Peyer's patch (tissue), 4 donors: Measurements from ENCODE around the gene DVL2. TPM values are rescaled to one million over a fixed set of nuclear protein-coding genes. Genes with fewer than 3 reads are reported as not detected.

Experiments used
- DNase-seq, 3 donors: peaks; one replicate each; pipeline ENCODE4 v3.0.0-alpha.2; 2017 to 2019
- H3K27ac ChIP-seq, 4 donors: fragments of 200-600 bp; sonication (generic); one replicate each; pipeline ENCODE4 v1.5.1; 2016 to 2019
- H3K27me3 ChIP-seq, 2 donors: fragments of 200-600 bp; sonication (generic); one replicate each; pipeline ENCODE4 v1.5.1; 2019
- H3K36me3 ChIP-seq, 3 donors: fragments of 200-600 bp; sonication (generic); one replicate each; pipeline ENCODE4 v1.5.1; 2016 to 2019
- H3K4me1 ChIP-seq, 4 donors: fragments of 200-600 bp; sonication (generic); one replicate each; pipeline ENCODE4 v1.5.1; 2016 to 2019
- H3K4me3 ChIP-seq, 4 donors: fragments of 200-600 bp; sonication (generic); 1 replicate in 3 of 4; 2 replicates in 1 of 4; pipeline ENCODE4 v1.5.1; 2016 to 2019; ENCODE audit warnings: mild to moderate bottlenecking in 1 of 4
- H3K9me3 ChIP-seq, 4 donors: fragments of 200-600 bp; sonication (generic); one replicate each; pipeline ENCODE4 v1.5.1; 2016 to 2019; ENCODE audit warnings: mild to moderate bottlenecking in 1 of 4
- CTCF ChIP-seq, 6 experiments: fragments of 450-650 bp in 4 of 6; fragments of 200-600 bp in 2 of 6; sonication (generic) in 1 of 6; IDR thresholded peaks; one replicate each; pipeline ENCODE4 v1.5.1; 2017 to 2019; ENCODE audit warnings: antibody characterized with exemption in 6 of 6, mild to moderate bottlenecking in 3 of 6, moderate library complexity in 1 of 6
- POLR2A ChIP-seq, 2 donors: fragments of 450-650 bp; IDR thresholded peaks; one replicate each; pipeline ENCODE4 v1.5.1; 2017; ENCODE audit warnings: antibody characterized with exemption in 2 of 2, mild to moderate bottlenecking in 2 of 2, moderate library complexity in 2 of 2
- total RNA-seq, 4 donors: library from RNA; depleted of rRNA; stranded (reverse); fragments of >200 nt; gene quantifications; one replicate each; pipeline ENCODE4 v1.1.0, GENCODE V29; 2016

DVL2 gene
- total RNA-seq, 4 donors from 2014 or later = 42.1 to 61.9 (median 50.1) TPM

DNA sequence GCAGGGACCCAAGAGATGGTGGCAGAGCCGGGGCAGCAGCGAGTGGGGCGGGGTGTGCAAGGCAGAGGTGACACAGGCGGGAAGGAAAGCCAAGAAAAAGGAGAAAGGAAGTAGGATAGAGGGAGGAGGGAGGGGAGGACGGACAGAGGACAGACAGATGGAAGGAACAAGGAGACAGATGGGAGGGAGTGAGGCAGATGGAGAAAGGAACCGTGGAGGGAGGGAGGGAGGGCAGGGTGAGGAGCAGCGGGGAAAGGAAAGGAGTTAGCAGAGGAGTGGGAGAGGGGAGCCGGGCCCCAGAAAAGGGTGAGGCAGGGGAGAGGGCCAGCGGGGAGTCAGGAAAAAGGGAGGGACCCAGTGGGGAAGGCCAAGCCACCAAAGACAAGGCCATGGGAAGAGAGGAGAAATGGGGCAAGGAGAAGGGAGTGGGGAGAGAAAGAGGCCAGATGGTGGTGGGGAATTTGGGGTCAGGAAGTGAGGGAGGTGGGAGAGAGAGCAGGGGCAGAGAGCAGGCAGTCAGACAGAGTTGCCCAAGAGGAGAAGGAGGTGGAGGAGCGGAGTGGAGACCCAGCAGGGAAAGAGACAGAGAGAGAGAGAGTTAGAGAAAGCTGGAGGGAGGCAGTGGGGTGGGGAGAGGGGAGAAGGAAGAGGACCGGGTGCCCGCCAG, 41.9 kb downstream of the DVL2 start:
- no peak overlapping the region for H3K27ac ChIP-seq
- H3K27me3 ChIP-seq = no peaks in the 10 kb centered on the region
- no peak overlapping the region for H3K4me3 ChIP-seq
- TF ChIP-seq CTCF (IDR thresholded peaks at IDR 0.05) = no peak
- TF ChIP-seq POLR2A (IDR thresholded peaks at IDR 0.05) = no peak
- H3K36me3 ChIP-seq = peaks cover 0 to 21% (median 0%) of the 10 kb centered on the region in 3 donors
- DNase-seq = no peak
- H3K9me3 ChIP-seq = no peaks in the 10 kb centered on the region
- H3K4me1 ChIP-seq = no peaks in the 10 kb centered on the region

DNA sequence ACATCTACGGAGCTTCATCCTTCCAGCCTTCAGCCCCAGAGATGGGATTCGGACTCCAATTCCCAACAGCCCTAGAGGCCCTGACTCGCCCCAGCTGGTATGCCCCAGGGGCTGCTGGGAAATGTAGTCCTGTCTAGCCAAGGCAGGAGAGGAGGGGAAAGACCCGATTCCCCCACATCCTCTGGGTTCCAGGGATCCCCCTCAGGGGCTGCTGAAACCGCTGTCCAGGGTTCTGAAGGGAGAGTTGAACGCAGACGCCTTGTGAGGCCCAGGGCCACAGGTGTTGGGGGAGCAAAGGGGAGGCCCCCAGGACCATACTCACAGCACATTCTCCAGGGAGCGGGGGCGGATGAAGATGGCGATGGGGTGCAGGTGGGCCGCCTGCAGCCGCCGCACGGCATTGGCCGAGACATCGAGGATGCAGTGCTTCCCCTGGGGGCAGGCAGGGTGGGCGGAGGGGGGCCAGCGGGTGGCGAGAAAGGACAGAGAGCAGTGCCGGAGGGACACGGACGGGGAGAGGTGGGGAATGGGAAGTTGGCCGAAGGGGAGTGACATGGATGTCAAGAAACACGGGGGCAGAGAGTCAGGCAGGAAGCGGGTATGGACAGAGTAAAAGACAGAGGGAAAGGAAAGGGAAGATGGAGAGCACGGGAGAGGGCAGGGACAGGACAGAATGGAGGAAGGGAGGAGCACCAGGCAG, 42.6 kb downstream of the DVL2 start:
- Histone ChIP-seq H3K36me3 (peaks cover 0 to 19% (median 0%) of the 10 kb centered on the region in 3 donors), H3K4me1 (no peaks in the 10 kb centered on the region), H3K27me3 (no peaks in the 10 kb centered on the region), H3K4me3 (no peak overlapping the region), H3K9me3 (no peaks in the 10 kb centered on the region), H3K27ac (no peak overlapping the region)
- TF ChIP-seq CTCF (IDR thresholded peaks at IDR 0.05) (no peak), POLR2A (IDR thresholded peaks at IDR 0.05) (no peak)
- DNase-seq = no peak

GRCh38 chr17:7191069-7191468, 43.2 kb downstream of the DVL2 start:
- Histone ChIP-seq H3K4me3 (no peak overlapping the region), H3K27ac (no peak overlapping the region), H3K4me1 (no peaks in the 10 kb centered on the region), H3K36me3 (peaks cover 0 to 12% (median 0%) of the 10 kb centered on the region in 3 donors), H3K9me3 (no peaks in the 10 kb centered on the region), H3K27me3 (no peaks in the 10 kb centered on the region)
- DNase-seq = no peak
- TF ChIP-seq CTCF (IDR thresholded peaks at IDR 0.05) (no peak), POLR2A (IDR thresholded peaks at IDR 0.05) (no peak)

GRCh38 chr17:7190276-7190917, 43.9 kb downstream of the DVL2 start:
- Histone ChIP-seq H3K4me3 (no peak overlapping the region), H3K27ac (no peak overlapping the region), H3K4me1 (no peaks in the 10 kb centered on the region), H3K9me3 (no peaks in the 10 kb centered on the region), H3K36me3 (peaks cover 0 to 6% (median 0%) of the 10 kb centered on the region in 3 donors), H3K27me3 (no peaks in the 10 kb centered on the region)
- no peak for DNase-seq
- no peak for TF ChIP-seq POLR2A (IDR thresholded peaks at IDR 0.05)
- TF ChIP-seq CTCF (IDR thresholded peaks at IDR 0.05) = no peak

DNA sequence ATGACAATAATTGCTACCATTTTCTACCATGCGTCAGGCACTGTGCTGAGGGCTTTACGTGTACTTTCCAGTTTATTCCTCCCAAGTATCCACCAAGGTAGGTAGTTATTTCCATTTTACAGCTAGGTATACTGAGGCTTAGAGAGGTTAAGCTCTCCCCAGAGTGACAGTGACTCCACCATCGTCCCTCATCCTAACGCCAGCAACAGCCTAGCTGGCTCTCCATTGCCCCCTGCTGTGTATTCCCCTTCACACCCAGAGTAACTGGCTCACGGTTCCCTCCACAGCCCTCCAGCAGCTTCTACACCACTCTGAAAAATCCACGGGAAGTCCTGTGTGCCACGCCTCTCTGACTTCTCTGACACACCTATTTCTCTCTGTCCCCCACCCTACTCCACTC, 48.1 kb downstream of the DVL2 start:
- Histone ChIP-seq H3K27ac (no peak overlapping the region), H3K4me3 (no peak overlapping the region), H3K36me3 (no peaks in the 10 kb centered on the region), H3K4me1 (no peaks in the 10 kb centered on the region), H3K27me3 (no peaks in the 10 kb centered on the region), H3K9me3 (no peaks in the 10 kb centered on the region)
- no peak for TF ChIP-seq POLR2A (IDR thresholded peaks at IDR 0.05)
- no peak for TF ChIP-seq CTCF (IDR thresholded peaks at IDR 0.05)
- DNase-seq = no peak
